Measurements from ENCODE around the gene NAALADL2. TPM values are rescaled to one million over a fixed set of nuclear protein-coding genes. Genes with fewer than 3 reads are reported as not detected.
"Not testable (repeated sequence)": the region's sequence is repeated elsewhere in the genome, so short reads cannot be mapped to it uniquely, and the experiment has no call there.

Gene NAALADL2
- total RNA-seq, 1 donor from 2014 or later: not detected

DNA sequence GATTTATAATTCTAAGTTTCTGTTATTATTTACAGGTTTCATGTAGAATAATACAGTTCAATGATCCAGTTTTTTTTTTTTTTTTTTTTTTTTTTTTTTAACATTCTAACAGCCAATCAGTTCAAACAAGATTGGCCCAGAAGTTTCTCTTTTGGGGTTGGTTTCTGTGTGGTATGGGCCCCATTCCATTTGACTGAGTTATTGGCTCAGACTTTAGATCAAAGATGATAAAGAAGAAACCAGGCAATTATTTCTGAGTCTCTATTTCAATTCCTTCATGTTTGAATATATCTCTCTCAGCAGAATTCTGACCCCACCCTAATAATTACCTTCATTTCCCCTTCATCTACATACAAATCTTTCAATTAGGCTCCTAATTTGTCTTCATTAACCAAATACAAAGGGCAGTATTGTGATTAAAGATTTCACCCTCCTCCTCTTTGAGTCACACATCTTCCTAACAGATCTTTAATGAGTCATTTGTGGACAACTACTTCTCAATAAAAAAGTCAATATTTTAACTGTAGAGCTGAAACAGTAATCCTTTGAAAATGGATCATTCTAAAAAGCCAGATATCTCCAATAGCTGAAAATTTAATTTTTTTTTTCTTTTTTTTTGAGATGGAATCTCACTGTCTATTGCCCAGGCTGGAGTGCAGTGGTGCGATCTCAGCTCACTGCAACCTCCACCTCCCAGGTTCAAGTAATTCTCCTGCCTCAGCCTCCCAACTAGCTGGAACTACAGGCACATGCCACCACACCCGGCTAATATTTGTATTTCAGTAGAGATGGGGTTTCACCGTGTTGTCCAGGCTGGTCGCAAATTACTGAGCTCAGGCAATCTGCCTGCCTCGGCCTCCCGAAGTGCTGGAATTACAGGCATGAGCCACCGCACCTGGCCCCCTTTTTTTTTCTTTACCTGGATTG is 878.8 kb downstream of the NAALADL2 start:
- intact Hi-C loops (cut with micrococcal nuclease): no loop called here

DNA sequence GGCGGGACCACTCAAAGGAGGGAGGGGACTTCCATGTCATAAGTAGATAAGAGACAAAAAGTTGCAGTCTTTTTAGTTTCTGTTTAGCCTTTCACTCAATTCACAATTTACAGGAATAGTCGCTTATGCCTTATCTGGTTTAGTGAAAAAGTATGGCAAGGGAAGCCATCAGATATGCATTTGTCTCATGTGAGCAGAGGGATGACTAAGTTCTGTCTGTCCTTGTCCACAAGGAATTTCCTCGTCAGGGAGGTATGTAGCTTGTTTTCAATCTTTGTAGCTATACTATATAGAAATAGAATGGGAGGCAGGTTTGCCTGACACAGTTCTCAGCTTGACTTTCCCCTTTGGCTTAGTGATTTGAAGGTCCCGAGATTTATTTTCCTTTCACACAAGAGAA is 882.8 kb downstream of the NAALADL2 start:
- intact Hi-C loops (cut with micrococcal nuclease): no loop called here

GRCh38 chr3:175743733-175744400 is 884.7 kb downstream of the NAALADL2 start:
- intact Hi-C loops (cut with micrococcal nuclease): no loop called here

- intact Hi-C loops (cut with micrococcal nuclease): no loop called here
These were observed 887.2 kb downstream of the NAALADL2 start for GRCh38 chr3:175746308-175746707.

DNA sequence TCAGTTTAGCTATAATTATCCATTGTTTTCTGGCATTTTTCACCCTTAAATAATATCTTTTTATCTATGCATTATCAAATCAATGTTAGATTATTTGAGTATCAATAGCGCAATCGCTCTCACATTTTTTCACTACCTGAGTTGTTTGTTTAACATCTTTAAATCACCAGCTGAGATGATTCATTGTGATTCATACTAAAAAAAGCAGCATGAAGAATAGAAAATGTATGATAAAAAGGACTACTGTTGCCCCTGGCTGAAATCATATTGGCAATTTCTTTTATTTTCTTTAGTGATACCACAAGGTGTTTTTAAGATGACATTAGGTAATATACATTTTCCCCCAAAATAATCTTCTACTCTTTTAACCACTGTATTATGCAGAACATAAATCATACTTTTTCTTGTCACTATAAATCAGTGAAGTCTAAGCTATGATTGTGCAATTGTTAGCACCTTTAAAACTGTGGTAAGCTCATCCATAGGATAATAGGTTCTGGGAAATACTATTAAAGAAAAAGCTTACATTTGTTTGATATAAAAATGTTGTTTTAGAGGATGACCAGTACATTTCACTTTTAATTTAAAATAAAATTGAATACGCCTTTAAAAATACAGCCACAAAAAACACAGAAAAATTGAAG is 889.1 kb downstream of the NAALADL2 start:
- intact Hi-C loops (cut with micrococcal nuclease): no loop called here

DNA sequence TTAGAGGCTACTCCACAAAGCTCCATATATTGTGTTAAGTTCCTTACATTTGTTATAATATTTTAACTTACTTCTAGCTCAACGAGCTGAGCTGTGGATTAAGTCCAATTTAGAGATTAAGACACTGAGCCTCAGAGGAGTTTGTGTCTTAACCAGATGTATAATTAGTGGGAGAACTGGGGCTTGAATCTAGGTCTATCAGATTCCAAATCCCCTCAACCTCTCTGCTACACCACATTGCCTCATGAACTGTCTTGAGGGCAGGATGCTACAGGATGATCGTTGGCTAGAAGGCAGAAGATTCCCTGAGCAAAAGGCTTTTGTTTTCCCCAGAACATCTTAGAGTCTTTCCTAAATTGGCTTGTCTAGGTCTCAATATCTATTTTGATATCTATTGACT is 890.8 kb downstream of the NAALADL2 start:
- intact Hi-C loops (cut with micrococcal nuclease): no loop called here

DNA sequence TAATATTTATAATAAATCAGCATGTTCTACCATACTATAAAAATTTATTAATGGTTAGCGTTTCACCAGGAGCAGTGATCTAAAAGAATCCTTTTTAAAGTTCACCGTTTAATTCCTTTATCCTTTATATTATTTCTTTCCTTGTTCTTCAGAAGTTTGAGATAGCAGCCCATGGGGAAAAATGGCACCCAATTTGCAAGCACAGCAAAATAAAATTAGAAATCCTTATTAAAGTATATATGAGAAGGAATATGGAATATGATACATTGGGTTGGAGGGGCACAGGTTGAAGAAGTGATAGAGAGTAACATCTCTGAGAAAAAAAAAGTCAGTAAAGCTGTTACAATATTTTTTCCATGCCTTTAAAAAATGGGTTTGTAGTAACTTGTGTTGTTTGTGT is 892.0 kb downstream of the NAALADL2 start:
- intact Hi-C loops (cut with micrococcal nuclease): no loop called here

GRCh38 chr3:175763948-175764347 is 904.8 kb downstream of the NAALADL2 start:
- intact Hi-C loops (cut with micrococcal nuclease): no loop called here

GRCh38 chr3:175764722-175765121 is 905.6 kb downstream of the NAALADL2 start:
- intact Hi-C loops (cut with micrococcal nuclease): no loop called here

GRCh38 chr3:175770426-175770825 is 911.3 kb downstream of the NAALADL2 start:
- intact Hi-C loops (cut with micrococcal nuclease): no loop called here

DNA sequence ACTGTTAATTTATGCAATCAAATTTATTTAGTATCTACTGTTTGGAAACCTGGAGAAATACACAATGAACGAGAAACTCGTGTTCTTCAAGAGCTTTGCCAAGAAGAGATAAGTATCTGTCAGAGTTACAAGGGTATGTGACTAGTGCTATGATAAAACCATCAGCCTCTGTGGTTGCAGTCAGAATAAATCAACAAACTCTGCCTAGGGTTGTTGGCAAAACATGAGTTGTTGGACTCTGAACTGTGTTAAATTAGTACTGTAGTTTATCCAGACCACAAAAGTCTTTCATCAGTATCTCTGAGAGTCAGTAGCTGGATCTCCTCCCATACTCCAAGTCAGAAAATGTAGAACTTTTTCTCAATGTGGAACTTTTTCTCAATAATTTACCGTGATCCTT is 918.4 kb downstream of the NAALADL2 start:
- intact Hi-C loops (cut with micrococcal nuclease): no loop called here

GRCh38 chr3:175777965-175778364 is 918.8 kb downstream of the NAALADL2 start:
- intact Hi-C loops (cut with micrococcal nuclease): no loop called here

GRCh38 chr3:175778994-175779393 is 919.9 kb downstream of the NAALADL2 start:
- intact Hi-C loops (cut with micrococcal nuclease): no loop called here

GRCh38 chr3:175787109-175787508 is 928.0 kb downstream of the NAALADL2 start:
- intact Hi-C loops (cut with micrococcal nuclease): not testable (repeated sequence)

DNA sequence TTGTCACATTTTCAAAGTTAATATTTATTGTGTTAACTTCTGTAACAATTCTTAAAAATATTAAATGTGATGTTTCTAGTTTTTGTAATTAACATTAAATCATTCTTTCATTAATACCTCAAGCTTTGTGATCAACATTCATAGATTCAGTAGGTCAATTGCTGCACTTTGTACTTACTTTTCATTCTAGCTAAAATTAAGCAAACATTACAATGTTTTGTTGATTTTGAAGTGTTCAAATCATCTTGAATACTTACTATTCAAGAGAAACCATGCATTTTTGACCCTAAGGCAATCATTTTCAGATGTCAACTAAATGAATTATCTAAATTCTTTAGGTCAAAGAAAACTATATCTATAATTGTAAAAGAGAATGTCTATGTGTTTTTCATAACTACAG is 933.1 kb downstream of the NAALADL2 start:
- intact Hi-C loops (cut with micrococcal nuclease): no loop called here

GRCh38 chr3:175798326-175798725 is 939.2 kb downstream of the NAALADL2 start:
- intact Hi-C loops (cut with micrococcal nuclease): no loop called here

GRCh38 chr3:175805825-175806224 is 946.7 kb downstream of the NAALADL2 start:
- intact Hi-C loops (cut with micrococcal nuclease): no loop called here

DNA sequence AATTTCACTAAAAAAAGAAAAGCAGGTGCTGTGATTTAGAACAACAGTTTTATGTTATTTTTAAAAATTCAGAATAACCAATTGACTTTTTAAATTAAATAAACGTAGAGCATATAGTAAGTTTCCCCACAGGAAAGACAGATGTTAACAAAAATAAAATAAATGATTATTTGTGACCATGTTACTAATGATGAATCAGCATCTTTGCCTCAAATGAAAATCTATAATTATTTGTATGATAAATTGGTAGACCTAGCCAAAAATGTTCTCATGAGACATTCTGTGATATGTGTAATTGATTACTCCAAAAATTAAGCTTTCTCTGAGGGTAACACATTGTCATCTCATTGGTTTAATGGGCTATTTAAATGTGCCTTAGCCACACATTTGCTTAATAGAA is 948.0 kb downstream of the NAALADL2 start:
- intact Hi-C loops (cut with micrococcal nuclease): no loop called here

DNA sequence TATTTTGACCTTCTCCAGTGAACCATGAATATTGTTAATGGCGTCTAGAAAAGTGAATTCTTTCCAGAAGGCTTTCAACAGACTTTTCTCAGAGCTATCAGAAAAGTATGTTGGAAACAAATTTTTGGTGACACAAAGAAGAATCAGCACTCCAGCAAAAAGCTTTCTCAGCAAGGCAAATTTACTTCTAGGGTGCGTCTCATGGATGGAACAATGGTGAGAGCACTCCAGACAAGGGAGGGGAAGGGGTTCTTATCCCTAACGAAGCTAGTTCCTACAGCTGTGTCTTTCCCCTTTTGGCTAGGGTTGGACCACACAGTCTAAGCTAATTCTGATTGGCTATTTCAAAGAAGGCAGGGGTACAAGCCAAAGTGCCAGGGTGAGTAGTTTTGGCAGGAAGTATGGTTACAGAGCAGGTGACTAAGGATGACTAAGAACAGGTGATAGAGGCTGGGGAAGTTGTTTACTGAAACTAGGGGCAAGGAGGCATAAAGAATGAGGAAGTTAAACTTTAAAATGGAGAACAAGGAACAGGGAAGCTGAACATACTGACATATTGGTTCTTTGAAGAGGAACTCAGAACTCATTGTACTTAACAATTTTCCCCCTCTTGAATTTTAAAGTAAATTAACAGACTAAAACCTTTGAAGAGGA is 959.8 kb downstream of the NAALADL2 start:
- intact Hi-C loops (cut with micrococcal nuclease): no loop called here

DNA sequence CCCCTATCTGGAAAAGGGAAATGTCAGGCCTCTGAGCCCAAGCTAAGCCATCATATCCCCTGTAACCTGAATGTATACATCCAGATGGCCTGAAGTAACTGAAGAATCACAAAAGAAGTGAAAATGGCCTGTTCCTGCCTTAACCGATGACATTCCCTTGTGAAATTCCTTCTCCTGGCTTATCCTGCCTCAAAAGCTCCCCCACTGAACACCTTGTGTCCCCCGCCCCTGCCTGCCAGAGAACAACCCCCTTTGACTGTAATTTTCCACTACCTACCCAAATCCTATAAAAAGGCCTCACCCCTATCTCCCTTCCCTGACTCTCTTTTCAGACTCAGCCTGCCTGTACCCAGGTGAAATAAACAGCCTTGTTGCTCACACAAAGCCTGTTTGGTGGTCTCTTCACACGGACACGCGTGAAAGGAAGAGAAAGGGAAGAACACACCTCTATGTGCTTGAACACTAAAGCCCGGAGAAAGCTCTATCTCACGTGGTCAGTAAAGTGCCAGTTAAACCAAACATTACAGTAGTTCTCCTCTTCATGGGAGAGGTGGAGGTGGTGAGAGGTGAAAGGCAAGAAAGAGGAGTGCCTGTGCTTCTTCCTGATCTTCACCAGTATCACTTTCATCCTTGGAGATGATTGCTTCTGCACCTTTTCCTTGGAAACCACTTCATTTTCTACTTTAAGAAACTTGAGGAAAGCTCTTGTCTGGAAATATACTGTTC is 963.8 kb downstream of the NAALADL2 start:
- intact Hi-C loops (cut with micrococcal nuclease): not testable (repeated sequence)

DNA sequence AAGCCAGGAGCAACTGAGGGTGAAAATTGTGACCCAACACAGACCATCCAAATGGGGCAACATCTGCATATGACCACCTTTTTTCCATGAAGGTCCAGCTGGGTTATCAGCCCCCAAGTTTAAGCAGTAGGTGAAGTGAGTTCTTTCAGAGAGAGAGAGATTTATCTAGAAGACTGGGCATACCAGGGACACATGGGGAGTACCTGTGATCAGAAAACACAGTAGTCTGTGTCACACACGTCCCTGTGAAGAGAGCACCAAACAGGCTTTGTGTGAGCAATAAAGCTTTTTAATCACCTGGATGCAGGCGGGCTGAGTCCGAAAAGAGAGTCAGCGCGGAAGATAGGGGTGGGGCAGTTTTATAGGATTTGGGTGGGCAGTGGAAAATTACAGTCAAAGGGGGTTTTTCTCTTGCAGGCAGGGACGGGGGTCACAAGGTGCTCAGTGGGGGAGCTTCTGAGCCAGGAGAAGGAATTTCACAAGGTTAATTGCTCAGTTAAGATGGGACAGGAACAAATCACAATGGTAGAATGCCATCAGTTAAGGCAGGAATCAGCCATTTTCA is 966.0 kb downstream of the NAALADL2 start:
- intact Hi-C loops (cut with micrococcal nuclease): not testable (repeated sequence)

Measured in T-helper 2 cell treated with Interferon-gamma antibody and Interleukin-4, amounts not matched to agents 100 ng/mL and 5 ng/mL, for 36 hours (primary cell).